Activated CD8-positive, alpha-beta memory T cell treated with anti-CD3 and anti-CD28 coated beads for 36 hours (primary cell): ENCODE measurements around the gene RNGTT. TPM values are rescaled to one million over a fixed set of nuclear protein-coding genes. Genes with fewer than 3 reads are reported as not detected.
"Not testable (repeated sequence)": the region's sequence is repeated elsewhere in the genome, so short reads cannot be mapped to it uniquely, and the experiment has no call there.

Experiments used
- CTCF ChIA-PET: fragments of 350-600 bp; sonication (Branson Sonifier 250); formaldehyde crosslinking; loops from one replicate; lab custom pipeline; 2021; ENCODE audit warnings: antibody characterized with exemption; lab: Charles Lee
- POLR2A ChIA-PET: fragments of 350-600 bp; sonication (Branson Sonifier 250); formaldehyde crosslinking; loops from one replicate; lab custom pipeline; 2021; ENCODE audit warnings: antibody characterized with exemption; lab: Charles Lee
- total RNA-seq, 2 experiments: library from RNA; stranded (reverse); gene quantifications; one replicate each; pipeline ENCODE4 v1.2.3, GENCODE V29; 2021

RNGTT gene
- total RNA-seq, 2 experiments from 2014 or later = 20.4 to 22.1 TPM

DNA sequence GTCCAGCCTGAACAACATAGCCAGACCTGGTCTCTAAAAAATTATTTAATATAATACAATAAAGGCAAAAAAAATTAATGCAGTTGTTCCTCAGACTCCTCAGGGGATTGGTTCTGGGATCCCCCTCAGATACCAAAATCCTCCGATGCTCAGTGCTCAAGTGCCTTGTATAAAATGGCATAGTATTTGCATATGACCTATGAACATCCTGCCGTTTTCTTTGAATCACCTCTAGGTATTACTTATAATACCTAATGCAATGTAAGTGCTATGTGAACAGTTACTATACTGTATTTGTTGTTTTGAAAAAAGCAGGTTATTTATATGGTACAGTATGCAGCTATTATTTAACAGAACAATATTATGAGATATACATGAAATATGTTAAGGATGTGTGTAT, 43.3 kb downstream of the RNGTT start:
- ChIA-PET CTCF (no interaction called here), POLR2A (no interaction called here)

DNA sequence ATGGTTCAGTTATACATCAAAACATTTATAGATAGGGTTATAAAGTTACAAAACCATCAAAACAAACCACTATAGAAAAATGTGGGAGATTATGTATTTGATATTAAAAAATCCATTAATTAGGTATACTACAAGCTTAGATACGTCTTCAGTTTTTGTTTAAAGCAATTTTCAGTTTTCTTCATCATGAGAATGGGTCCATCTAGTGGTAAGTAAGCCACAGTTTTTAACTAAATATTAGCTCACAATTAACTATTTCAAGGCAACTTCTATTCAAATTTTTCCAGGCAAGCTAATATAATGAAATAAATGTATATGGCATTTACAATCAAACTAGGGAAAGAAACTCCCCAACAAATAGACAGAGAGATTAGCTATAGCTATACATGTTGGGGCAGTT, 44.4 kb downstream of the RNGTT start:
- POLR2A ChIA-PET = no interaction called here
- CTCF ChIA-PET = interaction anchor here (0.8 kb wide), 1 partner anchor 65 kb away, joined by 3 read pairs; no protein-coding TSS in a partner anchor

DNA sequence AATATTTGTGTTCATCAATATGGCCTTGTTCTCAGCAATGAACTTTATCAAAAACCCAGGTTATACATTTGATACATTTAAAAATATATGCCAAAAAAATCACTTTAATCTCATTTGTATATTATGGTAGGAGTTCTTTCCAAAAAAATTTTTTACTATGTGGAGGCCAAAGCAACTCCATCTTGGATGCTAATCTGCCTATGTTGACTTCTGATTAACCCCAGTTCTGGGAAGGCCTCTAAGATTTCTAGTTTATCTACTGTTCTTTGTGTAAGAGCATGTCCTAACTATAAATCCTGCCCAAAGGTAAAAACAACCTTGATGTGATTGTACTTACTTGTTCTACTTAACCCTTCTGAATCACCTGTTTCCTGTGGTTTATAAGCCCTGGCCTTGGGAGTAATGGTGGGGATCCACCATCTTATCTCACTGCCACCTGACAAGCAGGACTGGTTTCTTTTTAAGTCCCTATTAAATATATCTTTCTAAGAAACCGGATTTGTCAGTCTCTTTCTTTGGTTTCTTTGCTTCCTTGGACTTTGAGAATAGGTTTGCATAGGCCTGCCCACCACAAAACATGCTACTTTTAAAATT, 46.7 kb downstream of the RNGTT start:
- CTCF ChIA-PET = no interaction called here
- POLR2A ChIA-PET = no interaction called here

DNA sequence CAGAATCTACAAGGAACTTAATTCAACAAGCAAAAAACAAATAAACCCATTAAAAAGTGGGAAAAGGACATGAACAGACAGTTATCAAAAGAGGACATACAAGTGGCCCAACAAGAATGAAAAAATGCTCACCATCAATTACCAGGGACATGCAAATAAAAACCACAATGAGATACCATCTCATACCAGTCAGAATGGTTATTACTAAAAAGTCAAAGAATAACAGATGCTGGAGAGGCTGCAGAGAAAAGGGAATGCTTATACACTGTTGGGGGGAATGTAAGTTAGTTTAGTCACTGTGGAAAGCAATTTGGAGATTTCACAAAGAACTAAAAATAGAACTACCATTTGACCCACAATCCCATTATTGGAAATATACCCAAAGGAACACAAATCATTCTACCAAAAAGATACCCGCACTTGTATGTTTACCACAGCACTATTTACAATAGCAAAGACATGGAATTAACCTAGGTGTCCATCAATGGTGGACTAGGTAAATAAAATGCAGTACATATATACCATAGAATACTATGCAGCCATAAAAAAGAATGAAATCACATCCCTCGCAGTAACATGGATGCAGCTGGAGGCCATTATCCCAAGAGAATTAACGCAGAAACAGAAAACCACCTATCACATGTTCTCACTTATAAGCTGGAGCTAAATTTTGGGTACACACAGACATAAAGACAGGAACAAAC, 48.4 kb downstream of the RNGTT start:
- ChIA-PET POLR2A (no interaction called here), CTCF (no interaction called here)

DNA sequence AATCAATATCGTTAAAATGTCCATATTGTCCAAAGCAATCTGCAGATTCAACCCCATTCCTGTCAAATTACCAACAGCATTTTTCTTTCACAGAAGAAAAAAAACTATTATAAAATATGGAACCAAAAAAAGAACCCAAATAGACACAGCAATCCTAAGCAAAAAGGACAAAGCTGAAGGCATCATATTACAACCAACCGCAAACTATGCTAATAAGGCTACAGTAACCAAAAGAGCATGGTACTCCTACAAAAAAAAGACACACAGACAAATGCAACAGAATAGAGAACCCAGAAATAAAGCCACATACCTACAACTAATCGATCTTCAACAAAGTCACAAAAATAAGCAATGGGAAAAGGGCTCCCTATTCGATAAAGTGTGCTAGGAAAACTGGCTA, 49.2 kb downstream of the RNGTT start:
- POLR2A ChIA-PET = no interaction called here

DNA sequence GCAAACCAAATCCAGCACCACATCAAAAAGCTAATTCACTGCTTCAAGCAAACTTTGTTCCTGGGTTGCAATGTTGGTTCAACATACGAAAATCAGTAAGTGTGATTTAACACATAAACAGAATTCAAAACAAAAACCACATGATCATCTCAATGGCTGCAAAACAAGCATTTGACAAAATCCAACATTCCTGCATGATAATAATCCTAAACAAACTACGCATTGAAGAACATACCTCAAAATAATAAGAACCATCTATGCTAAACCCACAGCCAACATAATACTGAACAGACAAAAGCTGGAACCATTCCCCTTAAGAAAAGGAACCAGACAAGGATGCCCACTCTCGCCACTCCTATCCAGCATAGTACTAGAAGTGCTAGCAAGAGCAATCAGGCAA, 49.9 kb downstream of the RNGTT start:
- POLR2A ChIA-PET = no interaction called here
- CTCF ChIA-PET = no interaction called here

More for the DNA sequence above, 49.2 kb downstream of the RNGTT start:
- CTCF ChIA-PET = no interaction called here

DNA sequence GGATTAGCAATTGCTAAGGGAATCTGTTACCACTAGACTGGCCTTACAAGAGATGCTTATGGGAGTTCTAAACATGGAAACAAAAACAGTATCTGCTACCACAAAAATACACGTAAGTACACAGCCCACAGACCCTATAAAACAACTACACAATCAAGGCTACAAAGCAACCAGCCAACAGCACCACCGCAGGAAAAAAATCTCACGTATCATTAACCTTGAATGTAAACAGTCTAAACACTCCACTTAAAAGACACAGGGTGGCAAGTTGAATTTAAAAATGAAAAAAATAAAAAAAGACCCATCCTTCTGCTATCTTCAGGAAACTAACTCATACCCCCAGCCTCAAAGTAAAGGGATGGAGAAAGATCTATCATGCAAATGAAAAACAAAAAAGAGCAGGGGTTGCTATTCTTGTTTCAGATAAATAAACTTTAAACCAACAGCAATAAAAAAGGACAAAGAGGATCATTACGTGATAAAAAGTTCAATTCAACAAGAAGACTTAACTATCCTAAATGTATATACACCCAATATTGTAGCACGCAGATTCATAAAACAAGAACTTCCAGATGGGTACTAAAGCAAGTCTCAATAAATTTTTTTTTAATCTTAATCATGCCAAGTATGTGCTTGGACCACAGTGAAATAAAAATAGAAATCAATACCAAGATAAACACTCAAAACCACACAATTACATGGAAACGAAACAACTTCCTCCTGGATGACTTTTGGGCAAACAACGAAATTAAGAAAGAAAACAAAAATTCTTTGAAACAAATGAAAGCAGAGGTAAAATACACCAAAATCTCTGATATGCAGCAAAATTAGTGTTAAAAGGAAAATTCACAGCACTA, 52.3 kb downstream of the RNGTT start:
- ChIA-PET CTCF (no interaction called here), POLR2A (no interaction called here)

DNA sequence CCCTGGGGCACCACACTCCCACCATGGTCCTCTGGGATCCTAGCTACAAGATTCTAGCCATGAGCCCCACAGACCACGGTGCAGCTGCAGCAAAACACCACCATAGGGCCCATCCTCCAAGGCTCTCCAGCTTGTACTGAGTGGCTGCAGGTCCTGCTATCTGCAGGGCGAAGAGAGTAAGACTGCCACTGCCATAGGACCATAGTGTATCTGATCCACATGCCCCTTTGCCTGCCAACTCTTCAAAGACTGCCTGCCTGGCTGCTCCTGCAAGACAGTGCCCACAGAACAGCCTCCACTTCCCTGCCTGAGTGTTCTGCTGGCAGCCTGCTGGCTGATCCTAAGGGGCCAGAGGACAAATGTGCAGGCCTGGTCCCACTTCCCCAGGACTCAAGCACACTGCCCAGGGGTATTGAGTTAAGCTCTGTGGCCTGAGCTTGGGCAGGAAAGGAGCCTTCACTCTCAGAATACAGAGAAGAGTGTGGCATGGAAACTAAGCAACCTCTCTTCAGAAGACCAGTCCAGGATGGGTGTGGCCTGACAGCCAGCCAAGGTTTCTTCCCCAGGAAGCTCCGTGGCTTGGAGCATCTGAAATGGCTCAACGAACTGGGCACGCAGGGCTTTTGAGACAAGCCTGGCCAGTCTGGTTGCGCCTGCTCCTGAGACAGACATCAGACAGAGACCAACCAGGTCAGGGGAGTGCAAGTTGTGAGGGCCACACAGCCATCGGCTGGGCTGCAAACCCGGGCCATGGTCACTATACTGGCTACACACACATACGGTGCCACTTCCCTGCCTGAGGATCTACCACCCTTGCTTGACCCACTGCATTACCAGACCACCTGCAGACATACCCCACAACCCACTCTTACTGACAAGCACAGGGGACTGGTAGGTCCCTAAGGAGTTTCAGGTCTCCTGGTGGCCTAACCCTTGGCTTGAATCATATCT, 54.5 kb downstream of the RNGTT start:
- CTCF ChIA-PET = no interaction called here
- POLR2A ChIA-PET = no interaction called here

DNA sequence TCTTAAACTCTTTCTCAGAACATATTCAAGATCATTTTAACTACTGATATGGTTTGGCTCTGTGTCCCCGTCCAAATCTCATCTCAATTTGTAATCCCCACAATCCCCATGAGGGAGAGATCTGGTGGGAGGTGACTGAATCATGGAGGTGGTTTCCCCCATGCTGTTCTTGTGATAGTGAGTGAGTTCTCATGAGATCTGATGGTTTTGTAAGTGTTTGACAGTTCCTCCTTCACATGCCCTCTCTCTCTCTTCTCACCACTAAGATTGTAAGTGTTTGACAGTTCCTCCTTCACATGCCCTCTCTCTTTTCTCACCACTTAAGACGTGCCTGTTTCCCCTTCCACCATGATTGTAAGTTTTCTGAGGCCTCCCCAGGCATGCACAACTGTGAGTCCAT, 56.3 kb downstream of the RNGTT start:
- CTCF ChIA-PET, POLR2A ChIA-PET: not testable (repeated sequence)

DNA sequence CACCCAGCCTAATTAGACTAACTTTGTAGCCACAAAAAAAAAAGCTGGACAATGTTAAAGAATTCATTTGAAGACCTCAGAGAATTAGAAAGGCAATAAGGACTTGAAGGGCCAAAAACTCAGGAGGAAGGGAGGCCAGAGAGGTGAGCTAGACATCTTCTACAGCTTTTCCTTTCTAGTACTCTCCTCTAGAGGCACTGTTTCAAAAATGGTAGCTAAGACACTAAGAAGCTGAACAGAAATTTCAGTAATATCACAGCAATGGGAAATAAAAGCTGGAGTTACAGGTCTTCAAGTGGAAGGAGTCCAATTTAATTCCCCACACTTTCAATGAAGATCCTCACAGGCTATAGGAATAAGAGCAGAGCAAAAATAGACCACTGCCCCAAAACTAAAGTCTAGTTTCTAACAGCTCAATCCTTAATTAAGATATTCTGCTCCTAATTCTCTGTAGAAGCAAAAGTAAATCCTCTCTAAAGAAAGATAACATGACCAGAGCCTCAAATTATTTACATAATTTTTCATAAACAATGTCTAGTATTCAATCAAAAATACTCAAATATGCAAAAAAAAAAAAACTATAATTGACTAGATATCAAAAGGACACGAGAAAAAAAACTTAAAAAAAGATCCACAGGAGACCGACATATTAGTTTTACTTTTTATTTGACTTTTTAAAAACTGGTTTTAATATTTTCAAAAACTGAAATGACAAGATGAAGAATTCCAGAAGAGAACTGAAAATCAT, 63.7 kb downstream of the RNGTT start:
- ChIA-PET POLR2A (no interaction called here), CTCF (no interaction called here)

DNA sequence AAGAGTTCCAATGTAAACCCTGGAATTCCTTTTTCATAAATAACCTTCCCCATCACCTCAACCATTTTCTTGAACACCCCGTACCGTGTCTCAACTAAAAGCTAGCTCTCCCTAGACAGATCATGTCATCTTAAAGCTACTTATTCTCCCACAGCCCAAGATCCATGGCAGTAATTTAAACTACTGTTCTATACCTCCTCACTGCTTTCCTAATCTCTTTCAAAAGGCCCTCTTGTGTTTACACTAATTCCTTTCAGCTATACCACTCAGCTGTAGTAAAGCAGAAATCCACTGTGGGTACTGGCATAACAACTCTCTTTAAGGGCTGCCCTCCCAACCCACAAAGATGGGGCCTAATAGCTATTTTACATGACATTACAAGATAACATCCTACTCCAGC, 67.5 kb downstream of the RNGTT start:
- POLR2A ChIA-PET = no interaction called here
- CTCF ChIA-PET = no interaction called here

DNA sequence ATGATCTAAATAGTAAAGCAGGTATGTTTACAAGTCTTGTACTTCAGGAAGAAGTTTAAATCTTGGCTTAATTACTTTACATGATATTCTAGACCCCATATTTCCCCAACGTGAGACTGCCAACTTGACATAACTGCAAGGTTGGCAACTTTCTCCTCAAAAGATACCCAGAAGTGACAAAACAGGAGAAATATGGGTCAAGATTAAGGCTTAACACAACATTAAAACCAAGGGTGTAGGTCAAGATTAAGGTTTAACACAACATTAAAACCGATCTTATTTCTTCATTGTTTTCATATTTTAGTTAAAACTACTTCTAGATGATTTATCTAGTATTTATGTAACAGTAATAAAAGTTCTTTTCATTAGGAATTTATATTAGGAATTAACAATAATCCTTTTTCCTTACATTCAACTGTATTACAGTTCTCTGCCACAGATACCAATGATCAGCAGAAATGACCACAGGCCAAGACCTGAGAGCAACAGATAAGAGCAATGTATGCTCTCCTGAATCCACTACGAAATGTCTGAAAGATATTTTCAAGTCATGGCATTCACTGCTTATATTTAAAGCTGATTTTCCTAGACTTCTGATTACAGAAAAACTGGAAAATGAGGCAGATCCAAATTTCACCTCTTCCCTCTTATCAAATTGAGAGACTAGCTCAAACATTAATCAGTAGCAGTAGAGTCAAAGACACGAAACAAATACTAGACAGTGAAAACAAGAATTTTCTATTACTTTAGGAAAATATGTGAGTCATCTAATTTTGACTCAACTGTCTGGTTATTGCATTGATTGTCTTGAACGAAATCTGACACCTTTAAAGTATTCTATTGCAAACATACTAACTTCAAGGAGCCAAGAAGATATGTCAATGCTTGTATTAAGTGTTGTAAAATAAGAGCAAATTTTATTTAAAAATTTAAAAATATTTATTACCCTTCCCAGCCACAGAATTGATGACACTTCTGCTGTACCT, 72.3 kb downstream of the RNGTT start:
- ChIA-PET CTCF (no interaction called here), POLR2A (no interaction called here)

DNA sequence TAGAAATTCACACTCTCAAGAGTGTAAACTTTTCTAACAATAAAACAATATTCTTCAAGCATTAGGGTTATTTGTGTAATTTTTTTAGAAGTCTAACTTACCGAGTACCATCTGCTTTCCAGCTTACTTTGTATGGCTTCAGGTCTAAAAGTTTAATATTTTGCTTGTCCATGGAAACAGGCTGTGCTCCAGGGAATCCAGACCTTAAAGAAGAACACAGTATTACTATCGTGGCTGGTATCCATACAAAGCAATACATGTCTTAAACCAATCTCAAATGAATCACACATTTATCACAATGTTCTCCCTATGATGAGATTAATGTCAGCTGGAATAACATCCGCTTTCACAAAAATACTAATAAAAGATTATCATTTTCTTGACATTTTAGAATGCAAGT, 73.0 kb downstream of the RNGTT start:
- ChIA-PET CTCF (no interaction called here), POLR2A (no interaction called here)

DNA sequence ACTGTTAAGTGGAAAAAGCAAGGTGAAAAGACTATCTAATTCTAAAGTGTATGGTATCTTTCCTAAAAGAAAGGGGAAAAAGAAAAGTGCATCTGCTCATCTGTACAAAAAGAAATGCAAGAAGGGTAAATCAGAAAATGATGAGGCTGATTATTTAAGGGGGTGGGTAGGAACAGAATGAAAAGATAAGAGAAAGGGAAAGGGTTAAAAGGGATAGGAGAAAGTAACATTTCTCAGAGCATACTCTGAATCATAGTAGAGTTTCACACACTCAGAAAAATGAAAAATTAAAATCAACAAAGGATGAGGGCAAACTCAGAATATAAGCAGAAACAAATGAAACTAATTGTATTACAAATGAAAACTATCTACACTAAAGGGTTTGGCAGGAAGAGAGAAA, 79.1 kb downstream of the RNGTT start:
- ChIA-PET POLR2A (no interaction called here), CTCF (no interaction called here)

DNA sequence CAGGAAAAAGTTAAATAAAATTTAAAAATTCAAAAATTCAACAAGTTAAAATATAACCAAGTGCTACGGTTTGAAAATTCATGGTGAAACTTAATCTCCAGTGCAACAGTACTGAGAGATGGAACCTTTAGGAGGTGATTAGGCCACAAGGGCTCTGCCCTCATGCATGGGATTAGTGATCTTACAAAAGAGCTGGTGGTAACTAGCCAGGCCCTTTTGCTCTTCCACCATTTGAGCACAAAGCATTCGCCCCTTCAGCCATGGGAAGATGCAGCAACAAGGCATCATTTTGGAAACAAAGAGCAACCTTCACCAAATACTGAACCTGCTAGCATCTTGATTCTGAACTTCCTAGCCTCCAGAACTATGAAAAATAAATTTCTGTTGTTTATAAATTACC, 80.9 kb downstream of the RNGTT start:
- POLR2A ChIA-PET = no interaction called here
- CTCF ChIA-PET = no interaction called here

DNA sequence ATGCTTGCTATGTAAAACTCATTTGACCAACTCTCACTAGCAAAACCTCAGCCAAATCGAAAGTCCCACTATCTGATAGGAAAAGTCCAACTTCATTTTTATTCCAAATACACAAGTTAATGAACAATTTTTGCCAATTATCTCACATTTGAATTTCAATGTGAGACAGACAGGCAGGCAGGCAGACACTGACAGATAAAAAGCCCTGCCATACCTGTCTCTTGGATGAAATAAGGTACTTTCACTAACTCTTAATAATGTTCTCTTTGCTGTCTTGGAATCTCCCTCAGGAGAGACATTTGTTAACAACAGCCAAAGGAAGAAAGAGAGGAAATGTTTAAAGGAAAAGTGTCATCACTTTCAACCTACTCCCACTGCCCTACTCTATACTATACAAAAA, 82.0 kb downstream of the RNGTT start:
- ChIA-PET CTCF (no interaction called here), POLR2A (no interaction called here)

DNA sequence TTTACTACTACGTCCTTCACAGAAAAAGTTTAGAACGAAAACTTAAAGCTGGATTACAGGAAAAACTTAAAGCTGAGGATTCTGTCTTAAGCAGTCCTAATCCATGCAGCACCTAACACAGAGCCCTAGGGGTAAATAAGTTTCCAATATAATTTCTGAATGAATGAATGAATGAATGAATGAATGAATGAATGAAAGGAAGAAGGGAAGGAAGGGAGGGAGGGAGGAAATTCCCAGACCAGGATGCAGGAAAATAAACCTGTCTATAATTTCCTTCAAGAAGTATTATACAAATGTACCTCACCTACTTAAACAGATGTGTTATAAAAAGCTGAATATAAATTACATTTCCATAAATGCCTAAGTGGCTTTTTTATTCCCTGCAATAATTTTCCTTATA, 83.4 kb downstream of the RNGTT start:
- CTCF ChIA-PET = no interaction called here
- POLR2A ChIA-PET = no interaction called here

DNA sequence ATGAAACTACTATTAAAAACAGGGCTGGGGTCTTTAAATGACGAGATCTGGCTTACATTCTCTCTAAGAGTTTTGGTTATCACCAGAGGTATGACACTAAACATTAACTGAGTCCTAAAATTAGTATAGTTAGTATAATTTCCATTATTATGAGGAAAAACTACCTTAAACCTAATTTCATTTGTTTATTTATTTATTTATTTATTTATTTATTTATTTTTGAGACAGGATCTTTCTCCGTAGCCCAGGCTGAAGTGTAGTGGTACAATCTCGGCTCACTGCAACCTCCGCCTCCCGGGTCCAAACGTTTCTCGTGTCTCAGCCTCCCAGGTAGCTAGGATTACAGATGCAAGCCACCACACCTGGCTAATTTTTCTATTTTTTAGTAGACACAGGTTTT, 85.5 kb downstream of the RNGTT start:
- CTCF ChIA-PET = no interaction called here
- POLR2A ChIA-PET = no interaction called here
